Adrenal gland (tissue), 12 donors: ENCODE data around the gene RIMBP2. TPM values are rescaled to one million over a fixed set of nuclear protein-coding genes. Genes with fewer than 3 reads are reported as not detected.

Experiments used
- DNase-seq, 7 donors: peaks; one replicate each; pipeline ENCODE4 v3.0.0-alpha.2; 2019 to 2020
- H3K27ac ChIP-seq, 5 donors: fragments of 200-600 bp; sonication (generic) in 4 of 5; 1 replicate in 3 of 5; 2 replicates in 2 of 5; pipeline versions ENCODE4 v1.5.1 to v1.8.0; 2016 to 2020; ENCODE audit warnings: mild to moderate bottlenecking in 1 of 5
- H3K27me3 ChIP-seq: fragments of 200-600 bp; 2 replicates; pipeline ENCODE4 v1.8.0; 2021
- H3K36me3 ChIP-seq, 2 donors: fragments of 200-600 bp; replicated peaks in 1 of 2; 1 replicate in 1 of 2; 2 replicates in 1 of 2; pipeline versions ENCODE4 v1.5.1 to v1.8.0; 2018 to 2022
- H3K4me1 ChIP-seq, 2 donors: fragments of 200-600 bp; replicated peaks in 1 of 2; 1 replicate in 1 of 2; 2 replicates in 1 of 2; pipeline versions ENCODE4 v1.5.1 to v1.8.0; 2018 to 2021
- H3K4me3 ChIP-seq, 4 donors: fragments of 200-600 bp; sonication (generic) in 3 of 4; one replicate each; pipeline ENCODE4 v1.5.1; 2016 to 2018
- H3K9me3 ChIP-seq, 3 donors: fragments of 200-600 bp; sonication (generic) in 1 of 3; replicated peaks in 1 of 3; 1 replicate in 2 of 3; 2 replicates in 1 of 3; pipeline versions ENCODE4 v1.5.1 to v1.8.0; 2016 to 2021
- POLR2A ChIP-seq, 2 donors: fragments of 450-650 bp; IDR thresholded peaks; one replicate each; pipeline ENCODE4 v1.6.1; 2017; ENCODE audit warnings: antibody characterized with exemption in 2 of 2, mild to moderate bottlenecking in 2 of 2, moderate library complexity in 1 of 2
- WGBS, 4 donors: extraction: QIAGEN DNeasy Blood & Tissue Kit in 2 of 4; methylation state at CpG; one replicate each; pipeline versions ENCODE4 v1.1.5 to v1.1.7; 2013 to 2017; 5-methylcytosine and 5-hydroxymethylcytosine counted together
- intact Hi-C, 2 donors: fragments of 100-400 bp; cut with DNase I; formaldehyde crosslinking; loops; one replicate each; pipeline versions ENCODE4 v1.14.1 to v1.15.0; 2022 to 2023
- polyA plus RNA-seq, 3 donors: library from polyadenylated mRNA; stranded (reverse); fragments of 200-250 nt in 2 of 3; fragments of 350-450 nt in 1 of 3; fragmentation: Illumina TruSeq in 1 of 3; extraction: RNeasy Lipid Tissue Mini Kit (QIAGEN cat#74804) in 1 of 3; gene quantifications; one replicate each; pipeline ENCODE4 v1.2.3, GENCODE V29; 2013 to 2014
- total RNA-seq, 9 donors: library from RNA; depleted of rRNA in 4 of 9; stranded (reverse); fragments of >200 nt in 4 of 9; fragments of 120-200 nt in 1 of 9; fragmentation: NEBNext Ultra II Directional in 1 of 9; extraction: Animal tissue kit (Norgen Biotek cat#: 25700) in 1 of 9; gene quantifications; one replicate each; pipeline versions ENCODE4 v1.1.0 to v1.2.4, GENCODE V29; 2013 to 2023
- TF ChIP-seq, protein P1 (sequence below), 6 experiments: fragments of 450-650 bp in 4 of 6; fragments of 200-600 bp in 2 of 6; sonication (generic) in 1 of 6; IDR thresholded peaks; 1 replicate in 5 of 6; 2 replicates in 1 of 6; pipeline versions ENCODE4 v1.5.1 to v1.8.0; 2016 to 2021; ENCODE audit warnings: antibody characterized with exemption in 6 of 6, mild to moderate bottlenecking in 2 of 6, moderate library complexity in 1 of 6
- donor health status: healthy with polysubstance abuse.
- donor health status: Bipolar disorder and iron deficiency.
- donor health status: DM: yes; HTN: yes; CAD: no.
- donor health status: DM: no; HTN: no; CAD: no.
- donor health status: DM: no; HTN: no; CAD: no.
- donor health status: DM: yes; HTN: yes; CAD: no.

The RIMBP2 gene
- total and polyA plus RNA-seq, 12 donors, result 0.18 to 23.9 (median 6.3) TPM; not detected in 2

DNA sequence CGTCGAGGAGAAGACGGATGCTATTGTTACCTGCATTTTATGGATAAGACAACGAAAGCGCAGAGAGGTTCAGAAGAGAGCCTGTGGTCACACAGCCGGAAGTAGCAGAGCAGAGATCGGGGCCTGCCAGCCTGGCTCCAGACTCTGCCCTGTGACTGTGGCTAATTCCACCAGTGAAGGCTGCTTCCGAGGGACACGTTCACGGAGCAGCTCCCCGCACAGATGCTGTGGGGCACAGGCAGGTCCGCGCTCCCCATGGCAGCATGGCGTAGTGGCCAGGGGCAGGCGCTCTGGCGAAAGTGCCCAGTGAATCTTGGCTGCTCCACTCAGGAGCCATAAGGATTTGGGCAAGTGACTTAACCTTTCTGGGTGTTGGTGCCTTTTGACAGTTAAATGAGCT lies 9.8 kb downstream of the RIMBP2 start:
- TF ChIP-seq, protein P1, sequence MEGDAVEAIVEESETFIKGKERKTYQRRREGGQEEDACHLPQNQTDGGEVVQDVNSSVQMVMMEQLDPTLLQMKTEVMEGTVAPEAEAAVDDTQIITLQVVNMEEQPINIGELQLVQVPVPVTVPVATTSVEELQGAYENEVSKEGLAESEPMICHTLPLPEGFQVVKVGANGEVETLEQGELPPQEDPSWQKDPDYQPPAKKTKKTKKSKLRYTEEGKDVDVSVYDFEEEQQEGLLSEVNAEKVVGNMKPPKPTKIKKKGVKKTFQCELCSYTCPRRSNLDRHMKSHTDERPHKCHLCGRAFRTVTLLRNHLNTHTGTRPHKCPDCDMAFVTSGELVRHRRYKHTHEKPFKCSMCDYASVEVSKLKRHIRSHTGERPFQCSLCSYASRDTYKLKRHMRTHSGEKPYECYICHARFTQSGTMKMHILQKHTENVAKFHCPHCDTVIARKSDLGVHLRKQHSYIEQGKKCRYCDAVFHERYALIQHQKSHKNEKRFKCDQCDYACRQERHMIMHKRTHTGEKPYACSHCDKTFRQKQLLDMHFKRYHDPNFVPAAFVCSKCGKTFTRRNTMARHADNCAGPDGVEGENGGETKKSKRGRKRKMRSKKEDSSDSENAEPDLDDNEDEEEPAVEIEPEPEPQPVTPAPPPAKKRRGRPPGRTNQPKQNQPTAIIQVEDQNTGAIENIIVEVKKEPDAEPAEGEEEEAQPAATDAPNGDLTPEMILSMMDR (IDR thresholded peaks at IDR 0.05), result no peak
- no peak for TF ChIP-seq POLR2A (IDR thresholded peaks at IDR 0.05)
- WGBS, 4 donors, result 78 to 89% (median 86%) methylated on average over 9 to 16 of the region's 16 CpGs
- H3K4me1 ChIP-seq, result no peaks in the 10 kb centered on the region
- no peaks in the 10 kb centered on the region for H3K36me3 ChIP-seq
- H3K27ac ChIP-seq, result no peak overlapping the region
- no peaks in the 10 kb centered on the region for H3K9me3 ChIP-seq
- H3K4me3 ChIP-seq, result no peak overlapping the region
- no peaks in the 10 kb centered on the region for H3K27me3 ChIP-seq
- intact Hi-C loops, result no loop called here
- DNase-seq, result peak in 1 of 7 donors; percentile 35

DNA sequence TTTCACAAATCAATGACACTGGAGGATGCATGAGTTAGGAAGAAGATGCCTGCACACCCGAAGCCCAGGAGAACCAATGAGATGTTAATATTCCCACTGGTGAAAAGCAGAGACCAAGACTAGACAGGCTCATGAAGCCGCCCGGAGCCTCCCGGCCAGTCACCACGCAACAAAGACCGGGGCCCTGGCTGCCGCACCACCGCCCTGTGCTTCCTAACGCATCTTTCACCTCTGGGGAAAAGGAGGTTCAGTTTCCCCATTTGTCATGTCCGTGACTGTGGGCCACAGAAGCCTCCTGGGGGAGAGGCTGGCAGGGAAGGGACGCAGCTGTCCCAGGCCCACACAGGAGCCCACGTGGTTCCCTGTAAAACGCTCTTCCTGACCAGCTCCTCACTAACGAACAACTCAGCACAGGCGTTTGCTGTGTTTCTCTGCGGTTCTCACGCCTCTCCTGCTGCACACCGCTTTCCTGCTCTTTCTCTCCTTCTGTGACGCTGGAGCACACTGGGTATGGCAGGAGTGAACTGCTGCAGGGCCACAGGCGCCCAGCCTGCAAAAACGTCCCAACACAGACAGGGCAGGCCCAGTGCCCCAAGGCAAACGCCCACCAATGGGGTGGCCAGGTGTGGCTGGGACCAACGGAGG lies 10.8 kb downstream of the RIMBP2 start:
- WGBS, 4 donors, result 36 to 58% (median 53%) methylated on average over 14 to 23 of the region's 23 CpGs
- peak in 1 of 7 donors; percentile 29 for DNase-seq

DNA sequence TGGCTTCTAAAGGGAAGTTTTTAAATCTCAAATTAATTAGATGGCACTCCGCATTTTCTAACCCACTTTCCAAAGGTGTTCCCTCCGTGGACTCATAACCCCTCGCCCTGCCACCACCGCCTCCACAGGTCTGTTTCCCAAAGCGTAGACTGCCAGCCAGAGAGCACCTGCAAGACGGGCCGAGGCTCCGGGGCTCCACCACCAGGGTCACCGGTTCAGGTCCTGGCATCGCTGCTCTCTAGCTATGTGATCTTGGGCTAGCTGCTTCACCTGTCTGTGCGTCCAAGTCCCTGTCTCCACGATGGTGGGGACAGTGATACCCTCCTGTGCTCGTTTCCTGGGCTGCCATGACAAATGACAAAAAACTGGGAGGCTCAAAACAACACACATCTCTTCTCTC lies 11.5 kb downstream of the RIMBP2 start:
- no peak overlapping the region for H3K4me3 ChIP-seq
- H3K27me3 ChIP-seq, result no peaks in the 10 kb centered on the region
- TF ChIP-seq, protein P1 (IDR thresholded peaks at IDR 0.05), result no peak
- no peak for TF ChIP-seq POLR2A (IDR thresholded peaks at IDR 0.05)
- peak in 1 of 7 donors; percentile 20 for DNase-seq
- WGBS, 4 donors, result 75 to 83% (median 80%) methylated on average over 10 to 13 of the region's 13 CpGs
- H3K4me1 ChIP-seq, result no peaks in the 10 kb centered on the region
- no peak overlapping the region for H3K27ac ChIP-seq
- no peaks in the 10 kb centered on the region for H3K9me3 ChIP-seq
- H3K36me3 ChIP-seq, result no peaks in the 10 kb centered on the region
- intact Hi-C loops, result no loop called here

More for the DNA sequence above, 10.8 kb downstream of the RIMBP2 start:
- Histone ChIP-seq H3K4me3 (no peak overlapping the region), H3K4me1 (no peaks in the 10 kb centered on the region), H3K27ac (no peak overlapping the region), H3K36me3 (no peaks in the 10 kb centered on the region), H3K27me3 (no peaks in the 10 kb centered on the region), H3K9me3 (no peaks in the 10 kb centered on the region)
- intact Hi-C loops, result no loop called here
- TF ChIP-seq POLR2A (IDR thresholded peaks at IDR 0.05), result no peak
- TF ChIP-seq, protein P1 (IDR thresholded peaks at IDR 0.05), result no peak

DNA sequence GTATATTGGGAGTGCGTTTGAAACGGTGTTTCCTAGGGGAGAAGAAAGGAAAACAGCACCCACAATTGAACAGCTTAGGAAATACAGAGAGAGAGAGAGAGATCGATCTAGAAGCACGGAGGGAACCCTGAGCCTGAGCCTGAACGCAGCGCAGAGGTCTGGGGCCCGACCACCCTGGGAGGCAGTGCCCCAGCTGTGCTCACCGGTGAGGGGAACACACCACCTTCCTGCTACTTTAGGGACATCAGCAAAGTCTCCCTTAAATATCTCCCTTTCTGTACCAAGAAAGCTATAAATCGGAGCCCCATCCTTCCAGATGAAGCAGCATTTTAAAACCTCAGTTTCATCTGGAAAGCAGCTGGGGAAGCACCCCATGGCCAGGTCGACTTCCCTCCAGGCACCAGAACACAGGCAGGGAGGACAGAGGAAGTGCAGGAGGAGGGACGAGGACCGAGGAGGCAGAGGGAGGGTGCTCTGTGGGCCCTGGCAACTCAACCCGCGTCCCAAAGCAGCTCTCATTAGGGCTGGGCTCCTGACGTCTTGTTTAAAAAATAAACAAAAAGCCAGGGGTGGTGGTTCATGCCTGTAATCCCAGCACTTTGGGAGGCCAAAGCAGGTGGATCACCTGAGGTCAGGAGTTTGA lies 12.2 kb downstream of the RIMBP2 start:
- Histone ChIP-seq H3K4me1 (no peaks in the 10 kb centered on the region), H3K27me3 (no peaks in the 10 kb centered on the region), H3K4me3 (no peak overlapping the region), H3K36me3 (no peaks in the 10 kb centered on the region), H3K27ac (no peak overlapping the region), H3K9me3 (no peaks in the 10 kb centered on the region)
- DNase-seq, result peak in 1 of 7 donors; percentile 49
- intact Hi-C loops, result no loop called here
- TF ChIP-seq, protein P1 (IDR thresholded peaks at IDR 0.05), result no peak
- no peak for TF ChIP-seq POLR2A (IDR thresholded peaks at IDR 0.05)
- 37 to 49% (median 44%) methylated on average over 14 to 15 of the region's 15 CpGs for WGBS, 4 donors
